Subcutaneous adipose tissue (tissue), 4 donors: ENCODE results near the gene FIP1L1. TPM values are rescaled to one million over a fixed set of nuclear protein-coding genes. Genes with fewer than 3 reads are reported as not detected.

Source experiments
- total RNA-seq, 4 donors: library from RNA; depleted of rRNA; stranded (reverse); fragments of >200 nt; gene quantifications; one replicate each; pipeline ENCODE4 v1.1.0, GENCODE V29; 2016
- TF ChIP-seq, protein P1 (sequence below): fragments of 450-650 bp; IDR thresholded peaks from one replicate; pipeline ENCODE4 v1.5.1; 2016; ENCODE audit warnings: low read depth, mild to moderate bottlenecking, control low read depth, antibody characterized with exemption, moderate library complexity

FIP1L1 gene, protein sequence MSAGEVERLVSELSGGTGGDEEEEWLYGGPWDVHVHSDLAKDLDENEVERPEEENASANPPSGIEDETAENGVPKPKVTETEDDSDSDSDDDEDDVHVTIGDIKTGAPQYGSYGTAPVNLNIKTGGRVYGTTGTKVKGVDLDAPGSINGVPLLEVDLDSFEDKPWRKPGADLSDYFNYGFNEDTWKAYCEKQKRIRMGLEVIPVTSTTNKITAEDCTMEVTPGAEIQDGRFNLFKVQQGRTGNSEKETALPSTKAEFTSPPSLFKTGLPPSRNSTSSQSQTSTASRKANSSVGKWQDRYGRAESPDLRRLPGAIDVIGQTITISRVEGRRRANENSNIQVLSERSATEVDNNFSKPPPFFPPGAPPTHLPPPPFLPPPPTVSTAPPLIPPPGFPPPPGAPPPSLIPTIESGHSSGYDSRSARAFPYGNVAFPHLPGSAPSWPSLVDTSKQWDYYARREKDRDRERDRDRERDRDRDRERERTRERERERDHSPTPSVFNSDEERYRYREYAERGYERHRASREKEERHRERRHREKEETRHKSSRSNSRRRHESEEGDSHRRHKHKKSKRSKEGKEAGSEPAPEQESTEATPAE
- total RNA-seq: 10 to 100 TPM; 35.8 to 46.0 (median 37.2) TPM

DNA sequence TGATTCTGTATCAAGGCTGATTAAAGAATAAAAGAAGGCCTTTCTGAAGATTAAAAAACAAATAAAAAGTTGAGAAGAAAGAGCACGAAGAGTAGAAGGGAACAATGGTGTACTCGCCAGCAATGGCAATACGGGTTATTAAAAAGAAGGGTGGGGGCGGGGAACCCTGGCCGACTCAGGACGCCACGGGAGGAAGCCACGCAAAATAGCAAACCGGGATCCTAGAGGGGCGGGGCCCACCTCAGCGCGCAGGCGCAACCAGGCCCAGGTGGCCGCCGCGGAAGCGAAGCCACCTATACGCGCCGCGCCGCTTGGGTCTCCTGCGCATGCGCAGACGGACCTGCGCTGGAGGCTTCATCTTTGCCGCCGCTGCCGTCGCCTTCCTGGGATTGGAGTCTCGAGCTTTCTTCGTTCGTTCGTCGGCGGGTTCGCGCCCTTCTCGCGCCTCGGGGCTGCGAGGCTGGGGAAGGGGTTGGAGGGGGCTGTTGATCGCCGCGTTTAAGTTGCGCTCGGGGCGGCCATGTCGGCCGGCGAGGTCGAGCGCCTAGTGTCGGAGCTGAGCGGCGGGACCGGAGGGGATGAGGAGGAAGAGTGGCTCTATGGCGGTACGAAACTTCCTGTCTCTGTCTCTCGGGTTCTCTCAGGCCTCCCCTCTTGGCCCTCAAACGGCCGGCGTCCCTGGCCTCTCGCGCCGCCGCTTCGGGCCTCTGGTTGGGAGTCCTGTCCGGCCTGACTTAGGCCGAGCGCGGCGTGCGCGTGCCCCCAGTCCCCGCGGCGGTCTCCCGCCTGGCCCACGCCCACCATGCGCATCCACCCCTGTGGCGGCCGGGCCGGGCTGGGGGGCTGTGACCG, at the start of gene FIP1L1:
Gene FIP1L1 (plus strand): TSS at position 323 of the 852 bp plus-strand sequence. CDS start 198 bp downstream, at position 521.
- TF ChIP-seq, protein P1, sequence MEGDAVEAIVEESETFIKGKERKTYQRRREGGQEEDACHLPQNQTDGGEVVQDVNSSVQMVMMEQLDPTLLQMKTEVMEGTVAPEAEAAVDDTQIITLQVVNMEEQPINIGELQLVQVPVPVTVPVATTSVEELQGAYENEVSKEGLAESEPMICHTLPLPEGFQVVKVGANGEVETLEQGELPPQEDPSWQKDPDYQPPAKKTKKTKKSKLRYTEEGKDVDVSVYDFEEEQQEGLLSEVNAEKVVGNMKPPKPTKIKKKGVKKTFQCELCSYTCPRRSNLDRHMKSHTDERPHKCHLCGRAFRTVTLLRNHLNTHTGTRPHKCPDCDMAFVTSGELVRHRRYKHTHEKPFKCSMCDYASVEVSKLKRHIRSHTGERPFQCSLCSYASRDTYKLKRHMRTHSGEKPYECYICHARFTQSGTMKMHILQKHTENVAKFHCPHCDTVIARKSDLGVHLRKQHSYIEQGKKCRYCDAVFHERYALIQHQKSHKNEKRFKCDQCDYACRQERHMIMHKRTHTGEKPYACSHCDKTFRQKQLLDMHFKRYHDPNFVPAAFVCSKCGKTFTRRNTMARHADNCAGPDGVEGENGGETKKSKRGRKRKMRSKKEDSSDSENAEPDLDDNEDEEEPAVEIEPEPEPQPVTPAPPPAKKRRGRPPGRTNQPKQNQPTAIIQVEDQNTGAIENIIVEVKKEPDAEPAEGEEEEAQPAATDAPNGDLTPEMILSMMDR: no peak

DNA sequence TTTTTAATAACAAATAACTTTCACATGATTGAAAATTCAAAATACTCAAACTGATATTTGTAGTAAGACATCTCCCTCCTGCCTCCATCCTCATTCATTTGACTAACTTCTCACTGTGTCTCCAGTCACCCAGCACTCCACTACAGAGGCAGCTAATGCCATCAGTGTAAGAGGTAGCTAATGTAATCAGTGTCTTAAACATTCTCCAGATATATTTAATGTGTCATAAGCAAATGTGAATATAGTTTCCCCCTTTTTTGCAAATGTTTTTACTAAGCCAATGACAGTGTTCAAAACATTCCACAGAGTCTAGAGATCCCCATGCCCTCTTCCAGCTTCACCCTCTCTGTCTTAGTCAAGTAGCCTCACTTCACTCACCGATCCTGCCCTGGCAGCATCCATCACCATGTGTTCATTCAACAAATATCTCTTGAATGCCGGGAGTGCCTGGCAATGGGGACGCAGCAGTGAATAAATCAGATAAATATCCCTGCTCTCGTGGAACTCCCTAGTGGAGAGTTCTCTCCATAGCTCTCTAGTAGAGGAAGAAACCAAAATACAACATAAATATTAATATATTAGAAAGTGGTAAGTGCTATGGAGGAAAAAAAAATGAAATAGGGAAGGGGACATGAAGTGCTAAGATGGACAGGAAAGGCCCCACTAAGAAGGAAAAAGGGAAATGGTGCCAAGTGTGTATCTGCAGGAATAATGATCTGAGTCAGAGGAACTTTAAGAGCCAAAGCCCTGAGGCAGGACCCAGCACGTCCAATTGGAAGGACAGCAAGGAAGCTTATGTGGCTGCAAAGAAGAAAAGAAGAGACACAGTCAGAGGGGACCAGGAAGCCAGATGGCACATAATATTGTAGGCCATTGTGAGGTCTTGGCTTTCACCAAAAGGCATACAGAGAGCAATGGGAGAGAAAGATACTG, 30.3 kb upstream of the FIP1L1 start:
- TF ChIP-seq, protein P1: no peak

DNA sequence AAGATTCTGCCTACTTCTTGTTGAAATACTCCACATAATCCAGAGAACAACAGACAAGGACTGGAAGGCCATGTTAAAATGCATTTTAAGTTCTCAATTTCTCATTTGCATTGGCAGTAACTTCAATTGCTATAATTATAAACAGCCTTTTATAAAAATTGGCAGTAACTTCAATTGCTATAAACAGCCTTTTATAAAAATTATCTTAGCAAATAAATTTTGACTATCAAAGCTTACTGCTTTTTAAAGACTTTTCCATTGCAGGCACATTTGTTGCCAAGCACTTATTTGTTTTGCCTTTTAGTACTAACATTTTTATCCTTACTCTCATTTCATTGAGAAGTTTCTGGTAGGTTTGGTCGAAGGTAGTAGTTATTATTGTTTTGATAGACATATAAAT, 29.4 kb upstream of the FIP1L1 start:
- TF ChIP-seq, protein P1: no peak

DNA sequence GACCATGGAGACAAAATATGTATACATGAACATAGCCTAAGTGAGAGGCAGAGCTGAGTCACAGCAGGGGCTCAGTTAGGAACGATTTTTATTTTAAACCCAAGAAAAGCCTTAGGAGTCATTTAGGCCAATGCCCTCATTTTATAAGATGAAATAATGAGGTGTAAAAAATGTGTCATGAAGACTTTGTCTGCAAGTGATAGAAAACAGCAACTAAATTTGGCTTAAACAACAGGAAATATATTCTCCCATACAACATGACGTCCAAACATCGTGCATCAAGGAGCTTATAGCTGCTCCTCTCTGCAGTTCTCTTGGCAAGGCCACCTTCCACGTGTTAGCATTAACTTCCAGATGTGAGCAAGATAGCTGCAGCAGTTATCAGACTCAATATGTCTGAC, 28.4 kb upstream of the FIP1L1 start:
- TF ChIP-seq, protein P1: no peak

DNA sequence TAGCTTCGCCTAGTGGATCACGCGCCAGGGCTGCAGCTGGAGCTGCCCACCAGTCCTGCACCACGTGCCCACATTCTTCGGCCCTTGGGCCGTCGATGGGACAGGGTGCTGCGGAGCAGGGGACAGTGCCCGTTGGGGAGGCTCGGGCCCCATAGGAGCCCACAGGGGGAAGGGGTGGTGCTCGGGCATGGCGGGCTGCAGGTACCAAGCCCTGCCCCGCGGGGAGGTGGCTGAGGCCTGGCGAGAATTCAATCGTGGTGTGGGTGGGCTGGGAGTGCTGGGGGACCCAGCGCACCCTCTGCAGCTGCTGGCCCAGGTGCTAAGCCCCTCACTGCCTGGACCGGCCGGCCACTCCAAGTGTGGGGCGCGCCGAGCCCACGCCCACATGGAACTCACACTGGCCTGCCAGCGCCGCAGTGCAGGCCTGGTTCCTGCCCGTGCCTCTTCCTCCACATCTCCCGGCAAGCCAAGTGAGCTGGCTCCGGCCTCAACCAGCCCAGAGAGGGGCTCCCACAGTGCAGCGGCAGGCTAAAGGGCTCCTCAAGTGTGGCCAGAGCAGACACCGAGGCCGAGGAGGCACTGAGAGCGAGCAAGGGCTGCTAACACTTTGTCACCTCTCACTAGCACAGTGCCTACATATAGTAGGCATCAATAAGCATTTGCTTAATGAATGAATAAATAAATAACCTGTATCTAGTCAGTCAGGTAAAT, 23.3 kb upstream of the FIP1L1 start:
- TF ChIP-seq, protein P1: no peak

DNA sequence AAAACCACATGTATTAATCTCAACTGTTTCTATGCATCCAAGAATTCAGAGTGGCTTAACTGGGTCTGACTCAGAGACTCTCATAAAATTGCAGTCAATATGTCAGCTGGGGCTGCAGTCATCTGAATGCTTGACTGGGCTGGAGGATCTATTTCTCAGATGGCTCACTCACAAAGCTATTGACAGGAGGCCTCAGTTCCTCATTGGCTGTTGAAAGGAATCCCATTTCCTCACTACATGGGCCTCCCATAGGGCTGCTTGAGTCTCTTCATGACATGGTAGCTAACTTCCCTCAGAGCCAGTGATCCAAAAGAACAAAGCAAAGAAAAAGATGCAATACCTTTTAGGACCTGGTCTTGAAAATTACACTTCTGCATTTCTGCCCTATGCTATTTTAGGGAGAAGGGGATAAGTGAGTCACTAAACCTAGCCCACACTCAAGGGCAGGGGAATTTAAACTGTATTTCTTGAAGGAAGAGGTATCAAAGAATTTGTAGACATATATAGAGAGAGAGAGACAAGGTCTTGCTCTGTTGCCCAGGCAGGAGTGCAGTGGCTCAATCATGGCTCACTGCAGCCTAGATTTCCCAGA, 21.4 kb upstream of the FIP1L1 start:
- TF ChIP-seq, protein P1: no peak
